Dermis blood vessel endothelial cell (primary cell): Measurements from ENCODE around the gene FCGR3B. TPM values are rescaled to one million over a fixed set of nuclear protein-coding genes. Genes with fewer than 3 reads are reported as not detected.
"Not testable (repeated sequence)": the region's sequence is repeated elsewhere in the genome, so short reads cannot be mapped to it uniquely, and the experiment has no call there.

Experiments used
- DNase-seq: peaks from one replicate; pipeline ENCODE4 v3.0.0; 2010
- total RNA-seq: library from RNA; depleted of rRNA; stranded (reverse); fragments of >200 nt; gene quantifications from 2 replicates; pipeline ENCODE4 v1.2.3, GENCODE V29; 2014

FCGR3B gene
- total RNA-seq, 1 donor from 2014 or later, result not detected

DNA sequence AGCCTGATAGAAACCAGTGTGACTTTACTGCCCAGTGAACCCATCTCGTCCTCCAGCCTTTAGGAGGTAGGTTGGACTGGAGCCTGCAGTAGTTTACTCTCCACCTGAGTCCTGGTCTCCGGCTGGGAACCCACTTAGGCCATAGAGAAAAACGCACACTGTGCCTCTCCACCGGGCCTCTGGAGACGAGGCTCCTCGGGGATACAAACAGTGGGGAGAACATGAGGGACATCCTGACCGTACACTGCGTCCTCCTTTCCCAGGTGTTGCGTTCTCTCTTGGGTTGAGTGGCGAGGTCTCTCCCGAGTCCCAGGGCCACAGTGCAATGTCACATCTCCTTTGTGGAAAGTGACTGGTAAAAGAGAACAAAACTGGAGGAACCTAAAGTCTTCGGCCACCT lies 26.0 kb downstream of the FCGR3B start:
- DNase-seq, result not testable (repeated sequence)

DNA sequence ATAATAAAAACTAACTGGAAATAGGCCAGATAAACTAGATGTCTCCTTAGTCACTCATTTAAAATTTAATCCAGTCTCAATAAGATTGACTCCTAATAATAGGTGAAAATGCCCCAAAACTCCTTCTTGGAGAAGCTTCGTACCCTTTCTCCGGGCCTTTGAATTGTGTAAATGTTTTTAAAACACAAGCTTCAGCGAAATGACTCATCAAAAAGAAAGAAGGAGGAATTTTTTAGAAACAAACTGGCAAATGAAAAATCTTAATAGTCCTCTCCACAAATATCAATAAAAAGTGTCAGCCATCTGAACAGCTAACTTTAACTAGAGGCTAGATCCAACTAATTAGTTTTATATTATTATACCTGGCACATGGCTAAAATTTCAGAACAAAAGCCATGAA lies 33.9 kb downstream of the FCGR3B start:
- not testable (repeated sequence) for DNase-seq

GRCh38 chr1:161595583-161595982 lies 35.4 kb downstream of the FCGR3B start:
- not testable (repeated sequence) for DNase-seq

GRCh38 chr1:161595173-161595572 lies 35.8 kb downstream of the FCGR3B start:
- not testable (repeated sequence) for DNase-seq

- DNase-seq, result peak; percentile 7
Measured at GRCh38 chr1:161594269-161594984, 36.5 kb downstream of the FCGR3B start.

DNA sequence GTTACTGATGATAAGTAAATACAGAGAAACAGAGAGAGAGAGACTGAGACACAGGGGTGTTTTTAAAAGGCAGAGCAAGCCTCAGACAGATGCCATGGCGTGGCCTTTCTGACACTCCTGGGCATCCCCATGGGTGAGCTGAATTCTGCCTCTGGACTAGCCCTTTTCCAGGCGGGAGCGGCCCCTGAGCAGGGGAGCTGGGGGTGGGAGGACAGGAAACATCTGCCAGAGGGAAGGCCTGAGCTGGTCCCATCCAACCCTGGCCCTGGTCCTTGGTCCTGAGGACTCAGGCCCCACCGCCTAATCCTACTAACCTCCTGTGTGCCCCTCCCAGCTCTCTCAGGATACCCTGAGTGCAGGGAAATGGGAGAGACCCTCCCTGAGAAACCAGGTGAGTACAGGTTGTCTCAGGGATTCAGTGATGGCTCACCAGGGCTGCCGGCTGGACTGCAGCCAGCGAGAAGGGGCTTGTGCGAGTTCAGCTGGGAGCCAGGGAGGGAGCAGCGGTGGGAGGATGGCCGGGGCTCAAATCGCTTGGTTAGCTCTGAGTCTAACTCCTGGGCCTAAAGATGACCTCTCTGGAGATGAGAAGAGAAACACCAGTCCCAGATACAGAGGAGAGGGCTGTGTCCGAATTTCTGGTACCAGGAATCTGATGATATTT lies 37.8 kb downstream of the FCGR3B start:
- DNase-seq, result not testable (repeated sequence)

GRCh38 chr1:161592586-161592985 lies 38.4 kb downstream of the FCGR3B start:
- DNase-seq, result not testable (repeated sequence)

DNA sequence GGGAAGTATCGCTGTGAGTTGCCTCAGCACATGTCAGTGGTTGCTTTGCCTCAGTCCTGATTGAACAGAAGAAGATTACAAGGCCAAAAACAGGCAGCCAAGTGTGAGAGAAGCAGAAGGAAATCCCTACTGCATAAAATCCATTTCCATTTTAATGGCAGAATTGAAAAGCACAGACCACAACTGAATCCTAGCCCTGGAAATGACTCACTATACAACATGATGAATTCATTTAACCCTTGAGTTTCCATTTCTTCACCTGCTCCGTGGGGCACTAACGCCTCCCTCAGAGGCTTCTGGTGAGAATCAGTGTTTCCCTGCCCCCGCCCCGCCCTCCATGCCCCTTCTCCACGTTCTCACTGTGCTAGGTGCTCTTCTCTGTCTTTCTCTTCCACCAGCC lies 41.1 kb downstream of the FCGR3B start:
- DNase-seq, result not testable (repeated sequence)

- DNase-seq, result not testable (repeated sequence)
Measured at GRCh38 chr1:161589365-161589764, 41.6 kb downstream of the FCGR3B start.

DNA sequence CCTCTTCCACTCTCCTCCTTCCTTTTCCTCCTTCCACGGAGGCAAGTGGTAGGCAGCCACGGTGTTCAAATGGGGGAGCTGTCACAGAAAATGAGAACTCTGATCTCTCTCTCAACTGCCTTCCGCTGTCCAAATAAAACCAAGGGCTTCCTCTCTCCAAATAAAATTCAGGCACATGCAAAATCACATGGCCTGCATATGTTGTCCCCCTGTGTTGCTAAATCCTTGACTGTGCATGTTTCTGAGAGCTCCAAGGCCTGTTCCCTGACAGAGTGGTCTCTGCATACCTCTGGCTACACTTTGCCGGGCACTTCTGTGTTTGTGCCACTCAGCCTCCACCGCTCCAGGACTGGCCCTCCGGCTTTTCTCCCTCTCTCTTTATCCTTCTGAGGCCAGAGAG lies 42.4 kb downstream of the FCGR3B start:
- DNase-seq, result not testable (repeated sequence)

DNA sequence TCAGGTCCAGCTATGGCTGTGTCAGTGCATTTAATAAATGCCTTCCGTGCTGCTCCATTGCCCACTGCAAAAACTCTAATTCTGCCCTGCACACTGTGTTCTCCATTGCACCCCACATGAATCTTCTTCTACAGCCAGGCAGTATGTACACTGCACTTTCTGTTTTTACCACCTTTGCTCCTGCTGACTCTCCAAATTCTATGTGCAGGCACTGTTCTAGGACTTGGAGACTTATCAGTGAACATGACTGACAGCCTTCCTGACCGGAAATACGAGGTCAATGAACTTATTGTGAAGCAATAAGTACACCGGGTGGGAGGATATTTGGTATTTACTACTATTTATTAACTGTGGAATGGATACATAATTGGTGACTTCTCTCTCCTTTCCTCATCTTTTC lies 48.1 kb downstream of the FCGR3B start:
- DNase-seq, result not testable (repeated sequence)

GRCh38 chr1:161580879-161581537 lies 50.0 kb downstream of the FCGR3B start:
- not testable (repeated sequence) for DNase-seq

DNA sequence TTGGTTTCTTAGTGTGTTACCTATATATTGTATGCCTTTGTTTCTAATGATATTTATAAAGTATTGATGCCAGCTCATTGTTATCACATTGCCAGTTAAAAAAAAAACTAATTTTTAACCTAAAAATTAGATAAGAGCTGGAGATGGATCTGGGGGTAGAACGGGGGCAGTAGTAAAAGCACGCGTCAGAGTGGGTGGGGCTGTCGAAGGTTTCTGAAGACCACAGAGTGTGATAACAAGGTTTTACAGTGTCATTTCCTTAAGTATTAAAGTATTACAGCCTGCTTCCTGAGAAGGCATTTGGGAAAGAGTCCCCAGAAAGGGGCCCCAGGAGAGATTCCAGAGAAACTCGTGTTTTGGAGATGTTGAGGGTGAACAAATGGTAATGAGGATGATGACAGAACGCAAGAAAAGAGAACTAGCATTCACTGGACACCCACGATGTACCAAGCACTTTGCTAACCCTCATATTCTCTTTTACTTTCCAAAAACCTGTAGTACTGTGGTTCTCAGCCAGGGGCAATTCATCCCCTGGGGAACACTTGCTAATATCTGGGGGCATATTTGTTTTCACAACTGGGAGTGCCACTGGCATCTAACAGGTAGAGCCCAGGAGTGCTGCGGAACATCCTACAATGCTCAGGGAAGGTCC lies 51.0 kb downstream of the FCGR3B start:
- not testable (repeated sequence) for DNase-seq

- not testable (repeated sequence) for DNase-seq
Measured at GRCh38 chr1:161576676-161577075, 54.3 kb downstream of the FCGR3B start.

Other genes with a start within 250 kb of the FCGR3B start
- 0.37 and 0.85 TPM in 2 replicates for gene FCGR2A, start 125.7 kb downstream of the FCGR3B start, total RNA-seq
- 0.17 and 0.42 TPM in 2 replicates for gene HSPA6, start 106.6 kb downstream of the FCGR3B start, total RNA-seq
- not detected in 2 replicates for gene FCGR3A, start 81.4 kb downstream of the FCGR3B start, total RNA-seq
- gene FCGR2B, start 32.0 kb upstream of the FCGR3B start, total RNA-seq, result not detected in 2 replicates
- 0.17 TPM in 1 of 2 replicates, not detected in the other for gene FCRLA, start 76.1 kb upstream of the FCGR3B start, total RNA-seq
- 0.51 and 0.56 TPM in 2 replicates for gene FCRLB, start 90.4 kb upstream of the FCGR3B start, total RNA-seq
- gene DUSP12, start 118.6 kb upstream of the FCGR3B start, total RNA-seq, result 25.4 and 41.0 TPM in 2 replicates
- 65.0 and 73.6 TPM in 2 replicates for gene ATF6, start 135.1 kb upstream of the FCGR3B start, total RNA-seq